GM18526 (cell line): ENCODE measurements around the gene SCRG1.
A peak's percentile ranks its signal among the peaks of the same experiment; 100 is the strongest.

ENCODE experiments used
- POLR2A ChIP-seq: IDR thresholded peaks from 3 replicates; pipeline ENCODE4 v1.6.1; 2011; ENCODE audit not compliant: insufficient read length; ENCODE audit errors: extremely low read depth

Gene SCRG1

GRCh38 chr4:173379929-173380328 is 19.0 kb downstream of the SCRG1 start:
- TF ChIP-seq POLR2A: no peak

GRCh38 chr4:173374588-173374987 is 24.3 kb downstream of the SCRG1 start:
- no peak for TF ChIP-seq POLR2A

GRCh38 chr4:173371292-173372192 is 27.4 kb downstream of the SCRG1 start:
- no peak for TF ChIP-seq POLR2A

GRCh38 chr4:173370477-173371291 is 28.2 kb downstream of the SCRG1 start, which contains the start of gene SAP30:
Gene SAP30, plus strand, starts transcription at chr4:173370954. Its CDS starts 229 bp downstream, at chr4:173371183.
- TF ChIP-seq POLR2A: peak; percentile 98

GRCh38 chr4:173370130-173370476 is 28.8 kb downstream of the SCRG1 start:
- no peak for TF ChIP-seq POLR2A

GRCh38 chr4:173367946-173368345 is 31.0 kb downstream of the SCRG1 start:
- no peak for TF ChIP-seq POLR2A

- TF ChIP-seq POLR2A: no peak
These were observed 31.6 kb downstream of the SCRG1 start for GRCh38 chr4:173367285-173367684.

GRCh38 chr4:173365359-173365996 is 33.4 kb downstream of the SCRG1 start:
- TF ChIP-seq POLR2A: no peak

GRCh38 chr4:173362666-173363065 is 36.2 kb downstream of the SCRG1 start:
- no peak for TF ChIP-seq POLR2A

GRCh38 chr4:173360587-173361221 is 38.2 kb downstream of the SCRG1 start:
- no peak for TF ChIP-seq POLR2A

GRCh38 chr4:173357939-173358338 is 41.0 kb downstream of the SCRG1 start:
- TF ChIP-seq POLR2A: no peak

- TF ChIP-seq POLR2A: no peak
These were observed 51.4 kb downstream of the SCRG1 start for GRCh38 chr4:173347467-173347866.

- TF ChIP-seq POLR2A: no peak
These were observed 52.8 kb downstream of the SCRG1 start for GRCh38 chr4:173346074-173346473.

- TF ChIP-seq POLR2A: no peak
These were observed 53.3 kb downstream of the SCRG1 start for GRCh38 chr4:173345648-173346047.

- TF ChIP-seq POLR2A: no peak
These were observed 55.0 kb downstream of the SCRG1 start for GRCh38 chr4:173343832-173344397.
